Right renal pelvis (tissue), 4 donors: ENCODE results near the gene GRM8. TPM values are rescaled to one million over a fixed set of nuclear protein-coding genes. Genes with fewer than 3 reads are reported as not detected.
A peak's percentile ranks its signal among the peaks of the same experiment; 100 is the strongest.
"Not testable (repeated sequence)": the region's sequence is repeated elsewhere in the genome, so short reads cannot be mapped to it uniquely, and the experiment has no call there.

Experiments
- DNase-seq, 4 donors: peaks; one replicate each; pipeline ENCODE4 v3.0.0-alpha.2; 2013; ENCODE audit warnings: low read depth in 4 of 4, low spot score in 3 of 4, missing footprints in 1 of 4
- polyA plus RNA-seq, 4 donors: library from polyadenylated mRNA; unstranded; fragments of 120-200 nt; gene quantifications; one replicate each; pipeline ENCODE4 v1.2.1, GENCODE V29; 2013; ENCODE audit not compliant: insufficient read length in 4 of 4

Gene GRM8
- polyA plus RNA-seq, 4 donors, result 7.0 to 10.0 (median 8.9) TPM

DNA sequence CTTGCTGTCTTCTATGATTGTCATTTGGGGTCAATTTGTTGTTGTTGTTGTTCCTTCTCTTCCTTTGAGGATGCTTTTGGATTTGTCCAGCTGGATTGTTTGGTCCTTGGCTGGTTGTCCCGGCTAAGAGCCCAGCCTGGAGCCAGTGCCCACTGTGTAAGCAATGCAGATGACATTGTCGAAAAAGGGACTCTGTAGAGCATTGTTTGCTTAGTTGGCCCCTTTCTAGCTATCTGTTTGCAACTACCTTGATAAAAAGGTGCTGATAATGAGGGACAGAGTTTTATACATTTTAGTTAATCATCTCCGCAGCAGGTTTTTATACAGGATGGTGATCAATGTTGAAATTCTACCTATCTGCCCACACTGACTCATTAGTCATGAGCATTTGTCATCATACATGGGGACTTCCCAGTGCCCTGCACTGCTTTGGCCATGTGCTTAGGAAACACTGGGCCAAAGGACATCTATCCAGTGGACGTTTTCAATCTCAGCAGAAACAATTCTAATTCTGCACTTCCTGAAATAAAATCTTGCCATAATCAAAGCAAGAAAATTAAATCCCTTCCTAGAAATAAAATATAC is 311.9 kb downstream of the GRM8 start:
- DNase-seq, result no peak

DNA sequence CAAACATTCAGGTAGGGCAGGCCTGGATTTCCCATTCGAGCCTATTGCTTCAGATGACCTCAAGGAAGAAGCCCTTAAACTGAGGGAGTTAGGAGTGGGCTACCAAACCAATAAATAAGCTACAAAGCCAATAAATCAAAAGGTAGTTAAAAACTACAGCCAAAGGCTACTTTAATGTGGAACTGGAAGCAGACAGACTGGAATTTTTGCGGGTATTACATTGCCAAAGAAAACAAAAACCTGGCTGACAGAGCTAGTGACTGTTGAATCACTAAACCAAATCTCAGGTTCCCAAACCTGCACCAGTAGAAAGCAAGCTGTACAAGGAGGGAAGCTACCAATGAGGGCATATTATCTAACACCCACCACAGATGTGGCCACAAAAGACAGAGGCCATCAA is 315.6 kb downstream of the GRM8 start:
- DNase-seq, result peak in 2 of 4 donors; percentile 5 to 28

DNA sequence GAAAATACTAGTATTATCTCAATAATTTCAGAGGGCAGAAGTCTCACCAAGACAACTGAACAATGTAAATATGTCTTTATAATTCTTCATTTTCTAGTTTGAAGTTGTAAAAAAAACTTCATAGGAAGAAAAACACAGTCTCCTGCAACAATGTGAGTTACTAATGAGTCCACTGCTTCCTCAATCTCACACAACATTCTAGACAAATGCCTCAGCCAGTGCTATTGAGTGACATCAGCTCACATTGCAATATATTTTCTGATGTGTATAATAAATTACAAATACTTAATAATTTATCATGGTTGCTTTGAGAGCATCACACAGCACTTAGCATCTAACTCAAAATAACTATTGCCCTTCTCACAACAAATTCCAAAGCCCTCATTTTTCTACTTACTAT is 321.2 kb downstream of the GRM8 start:
- DNase-seq, result no peak

DNA sequence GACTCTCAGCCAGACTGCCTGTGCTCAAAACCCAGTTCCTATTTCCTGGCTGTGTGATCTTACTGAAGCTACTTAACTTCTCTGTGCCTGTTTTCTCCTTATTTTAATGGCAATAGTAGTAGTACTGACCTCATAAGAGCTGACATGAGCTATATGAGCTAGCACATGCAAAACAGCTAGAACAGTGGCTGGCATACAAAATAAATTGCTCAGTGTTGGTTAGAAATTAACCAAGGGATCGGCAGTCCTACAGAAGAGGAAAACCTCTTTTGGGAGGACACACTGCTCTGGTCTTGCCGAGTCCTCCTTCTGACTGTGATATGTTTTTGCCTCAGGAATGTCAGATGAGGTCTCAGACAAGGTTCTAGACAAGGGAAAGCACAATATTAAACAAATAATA is 322.6 kb downstream of the GRM8 start:
- no peak for DNase-seq

DNA sequence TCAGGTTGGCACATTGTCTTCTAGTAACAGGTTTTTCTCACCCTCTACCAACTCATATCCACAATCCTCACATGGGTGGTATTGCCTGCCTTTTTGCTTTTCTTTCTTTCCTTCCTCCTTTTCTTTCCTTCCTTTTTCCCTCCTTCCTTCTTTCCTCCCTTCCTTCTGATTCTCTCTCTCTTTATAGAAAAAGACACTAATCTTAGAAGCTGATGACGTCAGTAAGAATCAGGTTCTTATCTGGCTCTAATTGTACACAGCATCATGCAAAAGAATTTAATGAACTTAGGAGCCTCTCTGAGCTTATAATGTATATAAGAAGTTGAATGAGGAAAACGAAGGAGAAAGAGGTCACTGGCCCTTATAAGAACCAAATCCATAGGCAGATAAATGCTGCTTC is 328.3 kb downstream of the GRM8 start:
- no peak for DNase-seq

DNA sequence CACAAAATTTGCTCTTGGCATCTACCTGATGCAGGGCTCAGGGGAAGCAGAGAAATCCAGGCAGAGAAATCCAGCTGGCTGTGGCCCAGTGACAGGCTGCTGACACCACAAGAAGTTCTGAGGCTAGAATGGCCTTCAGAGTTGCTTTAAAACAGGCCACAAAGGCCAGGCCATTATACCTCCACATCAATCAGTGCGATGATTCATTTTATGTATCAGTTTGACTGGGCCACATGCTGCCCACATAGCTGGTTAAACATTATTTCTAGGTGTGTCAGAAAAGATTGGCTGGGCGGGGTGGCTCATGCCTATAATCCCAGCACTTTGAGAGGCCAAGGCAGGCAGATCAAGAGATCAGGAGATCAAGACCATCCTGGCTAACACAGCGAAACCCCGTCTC is 341.1 kb downstream of the GRM8 start:
- not testable (repeated sequence) for DNase-seq

DNA sequence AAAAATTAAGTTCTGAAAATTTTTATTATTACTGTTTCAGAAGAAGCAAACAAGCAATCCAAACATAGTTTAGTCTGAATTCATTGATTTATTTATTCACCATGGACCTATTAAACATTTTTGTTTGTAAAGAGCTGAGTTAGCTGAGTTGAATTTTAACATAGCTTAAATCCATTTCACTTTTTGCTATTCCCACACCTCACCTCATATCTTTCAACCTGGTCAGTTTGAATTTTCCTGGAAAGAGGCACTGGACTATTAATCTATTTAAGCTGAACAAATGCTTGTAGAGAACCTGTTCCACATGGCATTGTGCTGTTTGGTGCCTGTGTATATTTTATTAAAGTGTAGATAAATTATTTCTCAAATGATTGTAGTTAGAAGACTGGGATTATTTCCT is 344.2 kb downstream of the GRM8 start:
- DNase-seq, result not testable (repeated sequence)

DNA sequence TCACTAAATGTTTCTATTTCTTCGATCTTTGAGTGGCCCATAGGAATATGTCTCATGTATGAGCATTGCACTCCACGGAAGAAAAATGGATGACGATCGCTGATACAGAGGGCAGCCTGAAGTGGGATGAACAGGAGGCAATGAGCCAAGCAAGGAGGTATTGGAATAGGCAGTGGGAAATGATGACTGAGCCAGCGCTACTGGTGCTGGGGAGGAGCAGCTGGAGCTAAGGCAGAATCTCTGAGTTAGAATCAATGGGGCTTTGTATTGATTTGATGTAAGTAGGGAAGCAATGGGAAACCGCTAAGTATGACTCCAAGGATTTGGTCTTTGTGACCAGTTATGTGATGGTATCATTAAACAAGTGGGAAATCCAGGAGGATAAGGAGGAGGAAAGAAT is 345.1 kb downstream of the GRM8 start:
- not testable (repeated sequence) for DNase-seq

DNA sequence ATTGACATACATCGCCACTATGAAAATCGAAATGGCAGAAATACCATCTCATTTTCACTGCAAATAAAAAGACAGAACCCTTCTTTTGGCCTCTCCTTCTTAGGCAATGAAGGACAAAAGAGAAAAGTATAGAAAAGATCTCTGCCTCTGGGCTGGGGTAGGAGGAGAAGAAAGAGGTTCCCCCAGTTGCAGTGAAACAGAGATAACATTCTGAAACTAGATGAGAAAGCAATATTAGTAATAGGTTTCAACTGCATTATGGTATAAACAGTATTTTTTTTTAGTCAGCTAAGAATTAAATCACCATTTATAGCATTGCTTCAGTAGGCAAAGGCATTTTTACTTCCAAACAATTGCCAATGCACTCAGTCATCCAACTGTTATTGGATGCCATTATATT is 347.5 kb downstream of the GRM8 start:
- DNase-seq, result not testable (repeated sequence)

DNA sequence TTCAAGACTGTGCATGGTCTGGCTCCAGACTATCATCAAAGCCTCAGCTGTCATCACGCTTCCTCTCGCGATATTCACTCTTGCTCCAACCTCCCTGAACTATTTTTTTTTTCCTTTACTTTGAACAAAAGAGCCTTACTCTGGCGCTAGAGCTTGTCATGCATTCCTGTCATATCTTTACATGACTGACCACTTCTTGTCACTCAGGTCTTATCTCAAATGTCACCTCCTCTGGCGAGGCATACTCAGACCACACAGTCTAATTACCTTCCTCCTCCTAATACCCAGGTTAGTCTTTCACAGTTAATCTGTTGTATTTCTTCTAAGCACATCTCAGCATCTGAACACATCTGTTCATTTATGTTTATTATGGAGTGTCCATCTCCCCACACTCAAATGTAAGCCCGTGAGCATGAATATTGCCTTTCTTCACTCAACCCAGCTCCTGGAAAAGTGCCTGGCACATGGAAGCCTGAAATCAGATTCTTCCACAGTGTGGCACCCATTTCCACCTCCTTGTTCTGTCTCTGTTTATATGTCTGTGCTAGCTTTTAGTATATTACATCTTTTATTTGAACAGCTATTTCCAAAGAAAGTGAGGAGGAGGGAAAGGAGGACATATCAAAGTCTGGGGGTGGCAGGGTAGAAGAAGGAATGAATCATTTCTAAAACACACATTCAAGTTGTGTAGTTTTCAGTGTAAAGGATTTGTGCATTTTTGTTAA is 351.5 kb downstream of the GRM8 start:
- DNase-seq, result not testable (repeated sequence)

DNA sequence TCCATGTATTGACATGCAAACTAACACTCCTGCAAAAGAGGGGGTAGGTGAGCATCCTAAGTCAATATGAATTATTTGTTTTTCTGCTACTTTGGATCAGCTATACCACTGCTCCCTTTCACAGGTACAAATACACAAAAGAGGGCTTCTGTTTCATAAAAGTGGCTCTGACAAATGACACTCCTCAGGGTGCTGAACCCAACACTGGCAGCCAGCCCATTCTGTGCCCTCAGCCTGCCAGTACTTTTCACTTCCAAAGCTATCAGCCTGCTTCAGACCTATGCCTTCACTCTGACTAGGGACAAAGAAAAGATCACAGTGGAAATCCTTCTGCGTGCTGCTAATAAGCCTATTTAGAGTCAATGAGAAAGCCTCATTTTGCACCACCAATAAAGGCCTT is 364.8 kb downstream of the GRM8 start:
- DNase-seq, result not testable (repeated sequence)

DNA sequence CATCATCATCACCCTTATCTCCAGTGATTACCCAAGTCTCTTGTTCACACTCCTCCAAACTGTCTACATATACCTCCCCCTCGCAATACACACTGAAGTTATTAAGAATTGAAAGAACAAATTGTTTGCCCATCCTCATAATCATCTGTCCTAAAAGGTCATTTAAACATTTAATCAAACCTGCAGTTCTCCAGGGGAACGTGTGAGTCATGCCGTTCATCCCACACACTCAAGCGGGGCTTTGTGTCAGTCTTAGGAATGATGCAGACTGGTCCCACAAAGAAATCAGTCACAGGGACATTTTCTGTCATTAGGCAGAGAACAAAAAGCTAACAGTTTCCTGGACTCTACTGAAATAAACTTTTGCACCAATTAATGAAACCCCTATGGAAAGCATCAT is 365.2 kb downstream of the GRM8 start:
- not testable (repeated sequence) for DNase-seq

DNA sequence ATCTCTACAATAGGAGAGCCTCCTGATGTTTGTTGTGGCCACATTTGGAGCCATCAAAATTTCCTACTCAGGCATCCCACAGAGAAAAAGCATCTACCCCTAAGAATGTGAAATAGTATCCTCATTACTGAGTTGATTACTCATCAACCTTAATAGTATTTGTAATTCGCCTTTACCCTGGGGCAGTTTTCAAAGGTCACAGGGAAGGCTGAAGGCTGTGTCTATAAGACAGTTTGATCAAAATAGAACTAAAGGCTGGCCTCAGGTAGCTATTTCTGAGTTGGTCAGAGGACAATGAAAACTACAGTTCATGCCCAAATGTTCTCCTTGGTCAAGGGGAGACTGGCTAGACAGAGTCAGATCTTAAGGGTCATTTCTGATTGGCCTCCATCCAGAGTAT is 370.0 kb downstream of the GRM8 start:
- not testable (repeated sequence) for DNase-seq

DNA sequence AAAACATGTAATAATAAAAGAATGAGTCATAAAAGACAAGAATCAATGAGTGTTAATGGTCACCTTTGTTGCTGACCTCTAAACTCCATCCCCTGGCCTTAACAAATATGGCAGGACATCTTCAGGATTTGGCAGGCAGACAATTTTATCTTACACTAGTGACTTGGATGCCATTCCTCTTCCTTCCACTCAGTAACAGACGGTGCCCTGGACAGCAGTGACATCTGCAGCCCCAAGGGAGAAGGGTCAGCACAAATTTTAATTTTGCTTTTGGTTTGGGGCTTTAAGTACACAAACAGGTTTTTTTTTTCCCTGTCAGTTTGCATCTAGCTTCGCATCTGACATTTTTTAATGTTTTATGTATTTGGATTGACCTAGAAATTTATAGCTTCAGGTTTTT is 370.8 kb downstream of the GRM8 start:
- not testable (repeated sequence) for DNase-seq

DNA sequence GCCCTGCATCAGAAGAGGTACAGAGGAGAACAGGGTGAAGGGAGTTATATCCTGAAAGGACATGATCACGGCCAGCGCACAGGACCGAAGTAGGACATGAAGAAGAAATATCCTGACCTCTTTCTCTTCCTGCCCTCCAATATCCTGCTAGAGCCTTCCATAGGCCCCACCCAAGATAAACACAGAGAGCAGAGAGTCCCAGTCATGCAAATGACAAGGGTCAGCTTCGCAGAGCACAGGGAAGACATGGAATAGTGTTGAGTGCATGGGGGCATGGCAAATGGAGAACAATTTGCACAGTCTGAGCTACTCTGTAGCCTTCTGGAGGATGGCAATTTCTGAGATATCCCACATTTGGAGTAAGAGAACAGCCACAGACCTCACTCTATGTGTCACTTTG is 371.4 kb downstream of the GRM8 start:
- no peak for DNase-seq

DNA sequence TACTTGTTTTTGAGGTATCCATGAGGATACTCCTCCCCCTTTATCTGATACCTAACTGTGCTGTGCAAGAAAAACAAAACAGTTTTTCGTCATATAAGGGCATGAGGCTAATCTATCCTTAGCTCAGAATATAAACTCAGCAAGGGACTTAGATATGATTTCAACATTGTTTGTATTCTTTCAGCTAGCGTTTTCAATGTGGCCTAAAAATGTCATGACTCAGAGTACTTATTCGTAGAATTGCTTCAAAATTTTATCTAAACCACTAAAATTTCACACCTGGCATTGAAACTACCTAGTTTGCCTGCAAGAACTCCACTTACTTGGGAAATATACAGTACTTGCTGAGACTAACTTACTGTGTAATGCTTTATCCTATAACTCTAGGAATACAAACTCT is 376.2 kb downstream of the GRM8 start:
- DNase-seq, result not testable (repeated sequence)

DNA sequence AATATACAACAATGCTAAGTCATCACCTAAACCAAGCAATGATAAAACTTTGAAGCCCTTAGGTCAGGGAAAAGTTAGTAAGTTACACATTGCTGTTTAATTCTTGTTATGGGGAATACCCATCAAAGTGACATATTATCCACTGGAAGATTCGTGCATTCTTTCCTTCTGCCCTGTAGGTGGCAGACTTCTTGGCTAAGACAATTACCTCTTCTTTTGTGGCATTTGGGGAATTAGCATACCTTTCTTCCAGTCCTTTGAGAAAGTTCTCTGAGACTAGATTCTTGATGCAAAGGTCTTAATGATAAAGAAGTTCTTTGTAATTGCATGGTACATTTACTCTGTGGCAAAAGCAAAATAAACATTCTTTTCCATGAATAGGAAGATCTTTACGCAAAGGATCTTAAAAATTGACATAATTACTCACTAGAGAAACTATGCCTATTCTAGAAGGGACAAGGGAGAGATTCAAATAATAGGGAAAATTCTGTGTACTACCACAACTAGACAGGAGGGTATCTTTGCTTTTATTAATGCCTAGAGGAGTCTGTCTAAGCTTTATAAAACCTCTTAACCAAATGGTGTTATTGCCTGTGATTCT is 395.9 kb downstream of the GRM8 start:
- DNase-seq, result no peak

DNA sequence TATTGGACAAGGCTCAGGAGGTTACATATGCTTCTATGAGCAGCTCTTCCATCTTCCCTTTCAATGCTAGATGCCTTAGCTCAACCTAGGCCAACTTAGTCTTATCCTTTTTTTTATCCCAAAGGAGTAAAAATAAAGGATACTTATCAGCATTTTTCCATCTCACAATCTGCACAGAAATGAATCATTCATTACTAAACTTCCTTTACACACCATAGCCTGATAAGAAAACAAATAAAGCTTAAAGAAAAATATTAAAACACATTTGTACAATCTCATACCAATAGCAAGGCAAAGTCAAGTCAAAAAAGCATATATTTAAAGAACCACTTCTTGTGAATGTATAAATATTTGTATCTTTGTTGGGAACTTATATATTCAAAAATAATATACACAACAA is 407.4 kb downstream of the GRM8 start:
- DNase-seq, result no peak

DNA sequence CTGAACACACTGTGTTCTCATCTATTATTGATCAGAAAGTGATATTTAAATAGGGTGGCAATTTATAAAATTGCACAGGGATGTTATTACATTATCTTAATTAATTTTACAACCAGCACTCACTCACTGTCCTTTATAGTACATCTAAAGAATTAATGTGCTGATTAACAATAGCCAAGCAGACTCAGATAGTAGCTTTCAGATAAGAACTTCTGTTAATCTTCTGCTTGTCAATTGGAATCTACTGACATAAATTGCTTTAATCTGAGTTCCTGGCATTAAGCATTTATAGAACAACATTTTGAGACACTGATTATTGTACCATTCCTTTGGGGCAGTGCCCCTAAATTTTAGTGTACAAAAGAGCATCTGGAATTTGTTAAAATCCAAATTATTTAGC is 408.9 kb downstream of the GRM8 start:
- no peak for DNase-seq

DNA sequence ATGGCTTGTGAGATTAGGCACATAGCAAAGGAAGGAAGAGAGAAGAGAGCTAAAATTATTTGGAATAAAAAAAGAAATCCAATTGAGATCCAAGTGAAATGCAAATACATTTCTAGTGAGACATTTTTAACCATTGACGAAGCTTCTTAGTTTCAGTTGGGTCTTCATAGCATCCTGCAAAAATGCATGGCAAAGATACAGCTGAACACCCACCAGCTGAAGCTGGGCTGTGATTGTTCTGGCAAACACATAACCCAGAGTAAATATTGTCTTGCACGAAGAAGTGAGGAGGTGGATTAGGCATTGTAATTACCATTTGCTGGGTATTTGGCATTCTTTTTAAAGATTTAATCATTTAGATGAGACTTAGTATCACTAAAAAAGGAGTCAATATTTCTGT is 409.4 kb downstream of the GRM8 start:
- DNase-seq, result no peak

DNA sequence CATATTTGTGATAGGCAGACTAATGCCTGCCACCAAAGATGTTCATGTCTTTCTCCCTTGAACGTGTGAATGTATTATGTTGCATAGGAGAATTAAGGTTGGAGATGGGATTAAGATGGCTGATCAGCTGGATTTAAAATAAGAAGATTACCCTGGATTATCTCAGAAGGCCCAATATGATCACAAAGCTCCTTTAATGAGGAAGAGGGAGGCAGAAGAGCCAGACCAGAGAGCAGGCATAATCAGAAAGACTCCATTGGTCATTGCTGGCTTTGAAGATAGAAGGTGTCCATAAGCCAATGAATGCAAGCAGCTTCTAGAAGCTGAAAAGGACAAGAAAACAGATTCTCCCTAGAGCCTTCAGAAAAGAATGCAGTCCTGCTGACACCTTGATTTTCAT is 410.3 kb downstream of the GRM8 start:
- no peak for DNase-seq

DNA sequence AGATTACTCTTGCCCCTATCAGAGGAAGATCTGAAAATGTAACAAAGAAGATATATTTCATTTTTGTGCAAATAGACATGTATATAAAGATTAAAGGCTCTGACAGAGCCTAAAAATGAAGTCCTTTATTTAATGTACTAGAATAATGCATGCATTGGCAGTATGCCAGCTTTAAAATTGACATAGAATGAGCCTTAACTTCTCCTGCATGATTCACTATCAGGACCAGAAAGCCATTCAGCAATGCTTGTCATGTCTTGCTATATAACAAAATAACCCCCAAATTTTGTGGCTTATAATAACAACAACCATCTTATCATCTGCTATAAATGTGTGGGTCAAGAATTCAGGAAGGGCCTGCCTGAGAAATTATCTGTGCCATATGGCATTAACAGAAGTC is 411.9 kb downstream of the GRM8 start:
- DNase-seq, result no peak
